ENCODE data around the gene FNDC3B.

Gene FNDC3B

GRCh38 chr3:172087602-172088580, 48.5 kb downstream of the FNDC3B start:
- H3K36me3 ChIP-seq (ENCODE audit: insufficient read depth, low read length) = no peaks in the 10 kb centered on the region
- no peaks in the 10 kb centered on the region for H3F3A ChIP-seq (ENCODE audit: low read depth)
- no peak for TF ChIP-seq EZH2phosphoT487 (IDR thresholded peaks at IDR 0.05; ENCODE audit: borderline replicate concordance)
- no peak for TF ChIP-seq CTCF (conservative IDR thresholded peaks at IDR 0.05; ENCODE audit: low read length)
- no peak overlapping the region for H3K4me3 ChIP-seq (ENCODE audit: low read length, poor library complexity, severe bottlenecking)
- peaks cover 9% of the 10 kb centered on the region; the same call in 1 of the 2 replicates for H3K79me2 ChIP-seq (ENCODE audit: insufficient read depth, low read length)
- H3K9me3 ChIP-seq (ENCODE audit: insufficient read depth, low read depth, low read length) = no peaks in the 10 kb centered on the region
- peaks cover 10% of the 10 kb centered on the region for H3K4me1 ChIP-seq (ENCODE audit: insufficient read depth, low read length, poor library complexity, severe bottlenecking)
- H3K9ac ChIP-seq (ENCODE audit: low read depth, low read length, poor library complexity, severe bottlenecking) = no peak overlapping the region
- no peaks in the 10 kb centered on the region for H3K27me3 ChIP-seq (ENCODE audit: insufficient read depth, low read length, poor library complexity, severe bottlenecking)
- no peak overlapping the region for H2AFZ ChIP-seq (ENCODE audit: low read length)
- H3K4me2 ChIP-seq (ENCODE audit: low read depth, low read length, poor library complexity, severe bottlenecking) = no peak overlapping the region
- H3K9me2 ChIP-seq (replicated peaks; ENCODE audit: low read depth, low read length) = no peaks in the 10 kb centered on the region
- H4K20me1 ChIP-seq (ENCODE audit: insufficient read depth, low read length, poor library complexity, severe bottlenecking) = no peaks in the 10 kb centered on the region

DNA sequence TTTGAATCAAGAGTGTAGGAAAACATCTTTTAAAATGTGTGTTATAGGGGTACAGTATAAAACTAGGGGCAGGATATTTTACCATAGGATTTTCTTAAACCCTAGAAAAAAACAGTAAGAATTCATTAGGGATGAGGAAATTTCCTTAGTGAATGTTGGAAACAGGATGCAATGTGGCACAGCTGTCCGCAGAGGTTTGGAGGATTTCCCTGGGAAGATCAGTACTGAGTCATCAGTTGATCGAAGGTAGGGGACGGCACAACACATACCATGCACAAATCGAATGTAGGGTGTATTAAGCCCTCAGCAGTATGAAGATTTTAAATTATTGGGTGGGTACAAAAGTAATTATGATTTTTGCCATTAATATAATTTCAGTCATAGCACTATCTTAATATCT, 49.9 kb downstream of the FNDC3B start:
- no peak for TF ChIP-seq CTCF (conservative IDR thresholded peaks at IDR 0.05; ENCODE audit: low read length)
- no peak for TF ChIP-seq EZH2phosphoT487 (IDR thresholded peaks at IDR 0.05; ENCODE audit: borderline replicate concordance)
- no peaks in the 10 kb centered on the region for H3K36me3 ChIP-seq (ENCODE audit: insufficient read depth, low read length)
- no peak overlapping the region for H3K4me3 ChIP-seq (ENCODE audit: low read length, poor library complexity, severe bottlenecking)
- H4K20me1 ChIP-seq (ENCODE audit: insufficient read depth, low read length, poor library complexity, severe bottlenecking) = no peaks in the 10 kb centered on the region
- no peak overlapping the region for H3K9ac ChIP-seq (ENCODE audit: low read depth, low read length, poor library complexity, severe bottlenecking)
- H3F3A ChIP-seq (ENCODE audit: low read depth) = no peaks in the 10 kb centered on the region
- no peak overlapping the region for H3K4me2 ChIP-seq (ENCODE audit: low read depth, low read length, poor library complexity, severe bottlenecking)
- H3K9me3 ChIP-seq (ENCODE audit: insufficient read depth, low read depth, low read length) = no peaks in the 10 kb centered on the region
- no peaks in the 10 kb centered on the region for H3K9me2 ChIP-seq (replicated peaks; ENCODE audit: low read depth, low read length)
- H3K27me3 ChIP-seq (ENCODE audit: insufficient read depth, low read length, poor library complexity, severe bottlenecking) = no peaks in the 10 kb centered on the region
- no peak overlapping the region for H2AFZ ChIP-seq (ENCODE audit: low read length)
- peaks cover 10% of the 10 kb centered on the region for H3K4me1 ChIP-seq (ENCODE audit: insufficient read depth, low read length, poor library complexity, severe bottlenecking)
- H3K79me2 ChIP-seq (ENCODE audit: insufficient read depth, low read length) = peaks cover 9% of the 10 kb centered on the region; the same call in 1 of the 2 replicates

DNA sequence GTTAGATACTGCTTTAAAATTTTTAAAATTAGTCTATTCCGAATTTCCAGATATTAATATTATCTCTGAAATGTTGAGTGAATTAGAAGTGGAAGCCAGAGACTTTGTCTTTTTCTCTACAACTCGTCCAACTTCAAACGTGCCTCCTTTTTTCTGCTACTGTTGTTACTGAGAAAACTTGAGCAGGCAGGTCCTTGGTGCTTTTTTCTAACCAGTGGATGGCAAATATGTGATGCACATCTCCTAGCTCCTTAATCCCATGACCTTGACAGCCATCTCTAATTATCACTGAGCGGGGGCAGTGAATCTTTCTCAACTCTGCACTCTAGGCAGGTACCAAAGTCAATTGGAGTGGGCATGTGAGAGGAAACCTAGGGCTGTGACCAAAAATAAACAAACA, 50.7 kb downstream of the FNDC3B start:
- TF ChIP-seq EZH2phosphoT487 (IDR thresholded peaks at IDR 0.05; ENCODE audit: borderline replicate concordance) = no peak
- TF ChIP-seq CTCF (conservative IDR thresholded peaks at IDR 0.05; ENCODE audit: low read length) = no peak
- no peaks in the 10 kb centered on the region for H3K9me2 ChIP-seq (replicated peaks; ENCODE audit: low read depth, low read length)
- H3K9ac ChIP-seq (ENCODE audit: low read depth, low read length, poor library complexity, severe bottlenecking) = no peak overlapping the region
- H3K36me3 ChIP-seq (ENCODE audit: insufficient read depth, low read length) = no peaks in the 10 kb centered on the region
- no peak overlapping the region for H3K4me3 ChIP-seq (ENCODE audit: low read length, poor library complexity, severe bottlenecking)
- no peaks in the 10 kb centered on the region for H3K9me3 ChIP-seq (ENCODE audit: insufficient read depth, low read depth, low read length)
- H2AFZ ChIP-seq (ENCODE audit: low read length) = no peak overlapping the region
- H3K4me2 ChIP-seq (ENCODE audit: low read depth, low read length, poor library complexity, severe bottlenecking) = no peak overlapping the region
- peaks cover 10% of the 10 kb centered on the region for H3K4me1 ChIP-seq (ENCODE audit: insufficient read depth, low read length, poor library complexity, severe bottlenecking)
- H3K79me2 ChIP-seq (ENCODE audit: insufficient read depth, low read length) = peaks cover 9% of the 10 kb centered on the region; the same call in 1 of the 2 replicates
- H3K27me3 ChIP-seq (ENCODE audit: insufficient read depth, low read length, poor library complexity, severe bottlenecking) = no peaks in the 10 kb centered on the region
- H3F3A ChIP-seq (ENCODE audit: low read depth) = no peaks in the 10 kb centered on the region
- no peaks in the 10 kb centered on the region for H4K20me1 ChIP-seq (ENCODE audit: insufficient read depth, low read length, poor library complexity, severe bottlenecking)

Measured in Loucy (cell line).